ENCODE results near the gene KCNA5. TPM values are rescaled to one million over a fixed set of nuclear protein-coding genes. Genes with fewer than 3 reads are reported as not detected.

The KCNA5 gene
- not detected in 2 replicates for total RNA-seq (2014; rRNA removed)
- polyA plus RNA-seq (2012), result not detected

DNA sequence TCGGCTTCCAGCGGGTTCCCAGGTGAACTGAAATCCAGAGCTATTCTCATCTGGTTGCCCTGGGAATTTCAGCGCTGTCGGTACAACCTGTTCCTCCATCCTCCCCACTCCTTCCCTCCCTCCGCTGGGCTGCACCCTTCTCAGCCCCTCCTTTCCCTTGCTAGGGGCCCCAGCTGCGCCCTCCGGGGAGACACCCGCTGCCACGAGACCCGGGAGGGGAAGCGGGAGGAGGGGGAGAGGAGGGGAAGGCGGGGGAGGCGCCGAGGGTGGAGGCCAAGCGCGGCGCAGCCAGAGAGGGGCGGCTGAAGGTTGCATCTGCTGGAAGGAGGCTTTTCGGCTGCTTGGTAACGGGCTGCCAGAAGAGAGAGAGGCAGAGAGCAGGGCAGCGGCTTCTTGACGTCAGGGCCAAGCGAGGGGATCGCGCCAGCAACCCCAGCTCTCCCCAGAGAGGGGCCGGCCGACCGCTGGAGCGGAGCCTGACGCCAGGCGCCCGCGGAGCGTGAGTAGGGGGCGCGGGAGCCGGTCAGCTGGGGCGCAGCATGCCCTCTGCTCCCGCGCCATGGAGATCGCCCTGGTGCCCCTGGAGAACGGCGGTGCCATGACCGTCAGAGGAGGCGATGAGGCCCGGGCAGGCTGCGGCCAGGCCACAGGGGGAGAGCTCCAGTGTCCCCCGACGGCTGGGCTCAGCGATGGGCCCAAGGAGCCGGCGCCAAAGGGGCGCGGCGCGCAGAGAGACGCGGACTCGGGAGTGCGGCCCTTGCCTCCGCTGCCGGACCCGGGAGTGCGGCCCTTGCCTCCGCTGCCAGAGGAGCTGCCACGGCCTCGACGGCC lies at the start of gene KCNA5:
Gene KCNA5 (plus strand): TSS at position 291 of the 831 bp plus-strand sequence. CDS start 269 bp downstream, at position 560.
- DNase-seq (ENCODE audit: low read depth), result no peak

GRCh38 chr12:4994622-4995021 lies 49.1 kb upstream of the KCNA5 start:
- DNase-seq (ENCODE audit: low read depth), result no peak

- no peak for DNase-seq (ENCODE audit: low read depth)
Measured at GRCh38 chr12:4996714-4997113, 47.0 kb upstream of the KCNA5 start.

- peak; percentile 95 for DNase-seq (ENCODE audit: low read depth)
Measured at GRCh38 chr12:4997939-4998338, 45.7 kb upstream of the KCNA5 start.

DNA sequence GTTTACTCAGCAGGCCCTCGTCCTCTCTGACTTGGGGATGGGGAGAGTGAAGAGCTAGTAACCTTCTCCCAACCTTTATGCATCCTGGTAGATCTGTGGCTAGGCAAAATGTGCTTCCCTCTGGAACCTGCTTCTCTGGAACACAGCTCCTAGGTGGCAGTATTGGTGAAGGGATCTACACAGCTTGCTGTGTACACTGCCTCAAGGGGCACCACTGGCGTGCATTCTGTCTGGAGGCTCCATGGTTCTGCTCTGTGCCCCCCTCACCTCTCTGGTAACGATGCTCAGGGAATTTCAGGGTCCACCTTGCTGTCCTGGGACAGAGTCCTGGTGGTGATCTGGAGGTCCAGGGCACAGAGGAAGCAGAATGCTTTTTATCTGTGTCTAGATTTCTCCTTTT lies 43.5 kb upstream of the KCNA5 start:
- DNase-seq (ENCODE audit: low read depth), result no peak

DNA sequence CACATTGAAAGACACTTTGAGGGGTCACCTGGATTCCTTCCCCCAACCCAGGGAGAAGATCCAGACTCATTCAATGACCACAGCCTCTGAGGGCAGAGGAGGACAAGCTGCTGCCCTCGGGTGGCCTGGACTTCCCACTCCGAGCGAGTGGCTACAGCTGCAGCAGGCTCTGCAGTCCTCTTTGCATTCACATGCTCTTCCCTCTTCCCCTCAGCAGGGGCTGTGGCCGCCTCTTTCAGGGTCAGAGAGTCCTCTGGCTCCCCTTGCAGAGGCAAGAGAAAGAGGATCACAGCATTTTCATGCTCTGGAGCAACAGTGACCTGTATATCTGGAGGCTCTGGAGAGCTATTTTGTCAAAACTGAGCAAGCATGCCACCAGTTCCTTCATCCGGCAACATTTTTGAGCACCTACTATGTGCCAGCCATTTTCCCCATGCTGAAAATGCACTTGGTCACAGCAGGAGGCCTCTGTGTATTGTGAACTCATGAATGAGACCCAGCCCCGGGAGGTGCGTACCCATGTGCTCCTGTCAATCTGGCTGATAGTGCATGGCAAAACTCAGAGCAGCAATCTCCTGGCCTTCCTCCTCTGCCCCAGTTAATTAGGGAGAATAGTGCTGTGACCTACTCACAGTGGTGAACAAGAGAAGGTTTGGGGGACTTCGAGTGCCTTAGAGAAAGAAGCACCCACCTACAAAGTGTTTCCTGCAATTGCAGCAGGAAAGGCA lies 42.9 kb upstream of the KCNA5 start:
- DNase-seq (ENCODE audit: low read depth), result peak; percentile 29

GRCh38 chr12:5003025-5003666 lies 40.5 kb upstream of the KCNA5 start:
- peak; percentile 38 for DNase-seq (ENCODE audit: low read depth)

DNA sequence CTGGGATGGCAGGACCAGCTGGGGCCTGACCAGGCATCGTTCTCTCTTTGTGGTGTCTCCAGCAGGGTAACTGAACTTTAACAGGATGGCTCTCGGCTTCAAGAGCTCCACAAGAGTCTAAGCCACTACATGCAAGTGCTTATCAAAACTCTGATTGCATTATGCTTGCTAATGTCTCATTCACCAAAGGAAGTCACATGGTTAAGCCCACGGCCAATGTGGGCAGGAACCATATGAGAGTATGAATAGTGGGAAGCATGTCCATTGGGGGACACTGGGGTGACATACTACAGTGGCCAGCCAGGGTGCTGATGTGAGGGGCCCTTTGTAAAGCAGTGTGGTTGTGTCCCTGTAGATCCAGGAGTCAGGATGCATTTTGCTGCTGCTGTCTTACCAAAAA lies 35.0 kb upstream of the KCNA5 start:
- DNase-seq (ENCODE audit: low read depth), result no peak

DNA sequence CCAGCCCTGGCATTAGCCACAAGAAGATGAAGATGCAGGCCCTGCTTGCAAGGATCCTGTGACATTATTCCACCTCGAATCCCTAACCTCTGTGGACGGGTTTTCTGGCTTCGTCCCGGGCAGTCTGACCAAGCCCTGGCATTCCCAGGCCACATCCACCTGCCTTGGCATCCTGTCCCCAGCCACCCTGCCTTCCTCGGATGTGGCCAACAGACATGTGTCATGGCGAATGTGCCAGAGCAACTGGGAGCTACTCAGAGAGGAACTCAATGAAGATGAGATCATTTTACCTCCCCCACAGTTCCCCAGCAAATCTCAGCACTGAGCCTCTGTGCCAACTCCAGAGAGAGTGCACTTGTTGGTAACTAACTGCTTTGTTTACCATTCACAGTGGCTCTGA lies 33.5 kb upstream of the KCNA5 start:
- no peak for DNase-seq (ENCODE audit: low read depth)

- DNase-seq (ENCODE audit: low read depth), result no peak
Measured at GRCh38 chr12:5012337-5012736, 31.3 kb upstream of the KCNA5 start.

DNA sequence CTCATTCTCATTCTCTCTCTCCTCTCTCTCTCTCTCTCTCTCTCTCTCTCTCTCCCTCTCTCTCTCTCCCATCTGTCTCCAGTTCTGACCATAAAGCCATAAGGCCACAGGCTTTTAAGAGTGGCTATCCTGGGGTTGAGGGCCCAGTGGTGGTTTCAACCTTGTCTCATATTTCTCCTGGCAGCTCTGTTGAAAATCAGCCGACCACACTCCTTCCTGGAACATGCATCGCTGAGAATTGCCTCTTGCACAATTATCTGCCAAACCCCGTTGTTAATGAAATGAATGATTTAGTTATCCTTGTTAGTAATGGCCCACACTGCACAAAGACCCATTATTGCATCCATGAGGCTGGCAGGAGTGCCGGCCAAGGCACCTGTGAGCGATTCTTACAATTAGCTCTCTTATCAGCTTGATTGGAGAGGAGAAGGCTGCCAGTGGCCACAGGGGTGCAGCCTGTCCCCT lies 30.4 kb upstream of the KCNA5 start:
- peak; percentile 45 for DNase-seq (ENCODE audit: low read depth)

GRCh38 chr12:5014269-5014668 lies 29.4 kb upstream of the KCNA5 start:
- DNase-seq (ENCODE audit: low read depth), result no peak

DNA sequence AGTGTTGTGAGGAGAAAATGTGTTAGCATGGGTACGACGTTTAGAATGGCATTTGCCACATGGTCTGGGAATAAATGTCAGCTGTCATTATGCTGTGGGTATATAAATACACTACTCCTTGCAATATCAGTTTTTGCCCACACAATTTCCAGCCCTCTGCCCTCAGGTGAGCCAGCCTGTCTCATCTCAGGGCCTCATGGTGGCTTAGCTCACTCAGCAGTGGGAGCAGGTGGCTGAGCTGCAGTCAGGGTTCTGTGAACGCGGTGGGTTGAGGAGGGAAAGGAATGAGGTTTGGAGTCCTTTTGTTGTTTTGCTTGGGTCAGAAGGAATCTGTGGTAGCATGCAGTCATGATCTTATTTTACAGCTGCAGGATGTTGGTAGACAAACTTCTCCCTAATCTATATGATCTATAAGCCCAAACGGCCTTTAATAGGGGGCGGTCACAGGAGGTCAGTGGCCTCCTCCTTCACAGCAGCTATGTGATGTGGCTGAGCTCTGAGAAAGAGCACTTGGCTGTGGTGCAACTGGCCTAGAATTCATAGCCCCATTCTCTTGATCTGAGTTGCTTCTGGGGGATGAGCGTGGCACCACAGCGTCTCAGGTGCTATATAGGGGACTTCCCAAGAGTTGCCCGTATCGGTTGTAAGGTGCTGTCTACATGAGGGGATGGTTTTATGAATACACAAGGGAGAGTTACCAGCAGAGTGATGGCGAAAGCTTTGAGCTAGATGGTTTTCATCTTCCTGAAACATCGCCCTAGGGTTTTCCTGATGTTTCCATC lies 27.8 kb upstream of the KCNA5 start:
- no peak for DNase-seq (ENCODE audit: low read depth)

DNA sequence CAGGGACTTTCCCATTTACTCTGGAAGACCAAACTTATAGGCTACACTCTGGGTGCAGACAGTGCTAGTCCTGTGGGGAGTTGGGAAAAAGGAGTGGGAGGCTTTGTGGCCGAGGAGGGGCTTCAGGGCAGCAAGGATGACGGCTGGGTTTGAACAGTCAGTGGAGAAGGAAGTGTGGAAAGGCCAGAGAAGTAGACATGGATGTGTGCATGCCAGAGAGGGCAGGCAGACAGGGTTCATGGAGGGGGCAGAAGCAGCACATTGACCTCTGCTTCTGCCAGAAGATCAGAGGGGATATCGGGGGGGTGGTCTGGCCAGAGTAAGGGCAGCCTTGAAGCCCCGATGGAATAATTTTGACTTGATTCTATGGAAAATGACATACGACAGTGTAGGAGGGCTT lies 27.2 kb upstream of the KCNA5 start:
- DNase-seq (ENCODE audit: low read depth), result no peak

DNA sequence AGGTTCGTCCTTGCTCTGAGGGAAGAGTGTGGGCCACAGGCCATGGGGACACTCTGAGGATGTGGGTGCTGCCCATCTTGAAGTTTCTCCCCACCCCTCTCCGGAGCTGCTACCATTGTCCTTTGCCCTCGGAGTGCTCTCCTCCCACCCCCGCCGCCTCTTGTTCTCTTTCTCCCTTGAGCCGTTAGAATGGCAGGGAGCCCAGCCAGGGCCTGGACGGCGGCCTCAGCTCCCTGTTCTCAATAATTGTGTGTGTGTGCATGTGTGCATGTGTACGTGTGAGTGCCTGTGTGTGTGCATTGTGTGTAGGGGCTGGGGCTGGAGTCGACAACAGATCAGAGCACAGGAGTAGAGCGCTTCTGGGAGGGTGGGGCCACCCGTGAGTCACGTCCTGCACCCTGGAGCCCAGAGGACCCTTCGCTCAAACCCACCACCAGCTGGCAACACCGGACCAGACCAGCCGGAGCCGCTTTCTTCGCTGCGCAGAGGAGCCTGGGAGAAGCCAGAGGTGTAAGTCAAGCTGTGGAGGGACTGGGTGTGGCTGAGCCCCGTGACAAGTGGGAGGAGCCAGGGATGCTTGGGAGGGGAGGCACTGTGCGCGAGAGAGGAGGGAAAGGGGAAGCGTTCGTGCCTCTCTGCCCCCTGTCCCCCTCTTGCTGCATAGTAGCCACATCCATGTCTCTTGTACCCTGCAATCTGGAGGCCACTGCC lies 25.9 kb upstream of the KCNA5 start:
- DNase-seq (ENCODE audit: low read depth), result no peak

DNA sequence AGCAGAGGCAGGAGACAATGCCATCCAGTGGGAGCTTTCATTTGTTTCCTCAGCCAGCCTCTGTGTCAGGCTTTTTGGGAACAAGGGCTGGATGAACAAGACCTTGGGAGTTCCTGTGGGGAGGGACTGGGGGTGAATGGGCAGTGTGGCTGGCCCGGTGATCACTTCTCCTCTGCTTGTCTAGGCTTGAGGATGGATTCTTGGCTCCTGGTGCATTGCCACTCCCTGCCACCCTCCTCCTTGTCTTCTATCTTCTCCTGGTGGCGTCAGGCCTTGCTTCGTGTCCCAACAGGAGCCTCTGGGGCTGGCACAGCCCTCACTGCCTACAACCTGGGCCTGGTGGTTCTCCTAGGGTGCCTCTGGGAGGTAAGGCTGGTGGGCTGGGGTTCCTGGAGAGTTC lies 25.0 kb upstream of the KCNA5 start:
- no peak for DNase-seq (ENCODE audit: low read depth)

DNA sequence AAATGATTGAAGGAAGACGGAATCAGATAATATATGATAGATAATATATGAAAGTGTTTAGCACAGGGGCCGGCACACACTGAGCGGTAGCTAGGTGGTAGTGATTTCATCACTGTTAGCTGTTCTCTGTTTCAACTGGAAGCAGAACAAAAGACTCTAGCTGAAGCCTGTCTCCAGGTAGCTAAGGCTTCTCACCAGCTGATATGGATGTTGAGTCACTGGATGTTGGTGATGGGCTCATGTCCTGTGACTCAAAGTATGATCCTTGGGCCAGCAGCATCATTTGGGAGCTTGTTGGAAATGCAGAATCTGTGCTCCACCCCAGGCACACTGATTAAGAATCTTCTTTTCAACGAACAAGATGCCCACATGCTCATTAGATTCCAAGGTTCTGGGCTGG lies 21.7 kb upstream of the KCNA5 start:
- DNase-seq (ENCODE audit: low read depth), result no peak

GRCh38 chr12:5022465-5023061 lies 21.1 kb upstream of the KCNA5 start:
- DNase-seq (ENCODE audit: low read depth), result no peak

DNA sequence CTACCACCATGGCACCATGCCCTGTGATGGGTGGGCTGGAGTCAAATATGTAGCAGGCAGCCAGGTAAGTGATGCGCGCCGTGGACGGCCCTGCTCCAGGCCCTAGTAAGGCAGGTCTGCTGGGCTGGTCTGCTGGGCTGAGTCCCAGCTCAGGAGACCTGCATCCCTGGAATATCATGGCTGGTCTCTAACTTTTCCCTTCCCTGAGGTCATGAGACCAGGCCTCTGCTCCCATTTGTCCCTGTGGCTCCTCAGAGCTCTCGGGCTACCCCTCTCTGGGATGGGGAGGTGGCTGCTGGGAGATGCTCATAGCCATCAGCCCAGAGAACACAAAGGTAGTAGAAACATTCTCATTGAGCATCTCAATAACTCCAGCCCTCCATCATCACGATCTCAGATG lies 19.8 kb upstream of the KCNA5 start:
- DNase-seq (ENCODE audit: low read depth), result no peak

DNA sequence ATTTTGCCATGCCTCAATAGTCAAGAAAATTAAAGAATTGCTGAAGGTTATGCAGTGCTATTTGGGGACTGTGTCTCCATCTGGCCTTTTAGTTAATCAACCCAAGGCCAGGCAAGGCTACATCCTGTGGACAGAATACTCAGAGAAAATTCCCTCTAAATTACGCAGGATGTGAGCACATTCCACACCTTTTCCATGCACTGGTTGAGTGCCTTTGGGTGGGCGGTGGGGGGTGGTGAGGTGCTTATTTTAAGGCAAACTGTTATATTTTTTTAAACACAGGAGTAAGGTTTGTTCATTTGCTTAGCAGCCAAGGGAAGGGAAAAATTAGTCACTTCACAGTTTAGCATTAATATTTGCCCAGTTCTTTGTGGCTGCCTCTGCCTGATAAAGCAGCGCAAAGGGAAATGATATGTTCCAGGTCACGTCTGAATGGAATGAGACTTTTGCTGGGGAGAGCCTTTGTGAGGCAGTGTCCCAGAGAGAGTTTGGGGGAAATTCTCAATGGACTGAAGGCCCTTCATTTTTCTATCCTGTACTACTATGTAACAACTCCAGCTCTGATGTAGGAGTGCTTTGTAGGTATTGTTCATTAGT lies 17.2 kb upstream of the KCNA5 start:
- no peak for DNase-seq (ENCODE audit: low read depth)
